ENCODE measurements around the gene NPC1.

DNA sequence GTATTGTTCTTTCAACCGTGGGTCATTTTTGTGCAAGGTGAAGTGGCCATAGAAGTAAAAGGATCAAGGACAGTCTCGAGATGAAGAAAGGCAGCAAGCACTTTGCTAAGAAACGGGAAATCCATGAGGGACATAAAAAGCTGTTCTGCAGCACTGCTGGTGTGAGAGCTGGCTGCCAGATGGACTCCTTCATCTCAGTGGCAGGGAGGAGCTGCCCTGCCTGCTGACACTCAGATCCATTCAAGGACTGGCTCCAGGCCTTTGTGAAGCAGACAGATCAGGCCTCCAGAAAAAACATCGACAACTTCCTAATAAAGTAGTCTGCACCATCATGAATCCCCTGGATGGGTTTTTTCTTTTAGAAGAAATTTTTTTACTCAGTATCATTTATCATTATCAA, 53.5 kb downstream of the NPC1 start:
- TF ChIP-seq, protein P1, sequence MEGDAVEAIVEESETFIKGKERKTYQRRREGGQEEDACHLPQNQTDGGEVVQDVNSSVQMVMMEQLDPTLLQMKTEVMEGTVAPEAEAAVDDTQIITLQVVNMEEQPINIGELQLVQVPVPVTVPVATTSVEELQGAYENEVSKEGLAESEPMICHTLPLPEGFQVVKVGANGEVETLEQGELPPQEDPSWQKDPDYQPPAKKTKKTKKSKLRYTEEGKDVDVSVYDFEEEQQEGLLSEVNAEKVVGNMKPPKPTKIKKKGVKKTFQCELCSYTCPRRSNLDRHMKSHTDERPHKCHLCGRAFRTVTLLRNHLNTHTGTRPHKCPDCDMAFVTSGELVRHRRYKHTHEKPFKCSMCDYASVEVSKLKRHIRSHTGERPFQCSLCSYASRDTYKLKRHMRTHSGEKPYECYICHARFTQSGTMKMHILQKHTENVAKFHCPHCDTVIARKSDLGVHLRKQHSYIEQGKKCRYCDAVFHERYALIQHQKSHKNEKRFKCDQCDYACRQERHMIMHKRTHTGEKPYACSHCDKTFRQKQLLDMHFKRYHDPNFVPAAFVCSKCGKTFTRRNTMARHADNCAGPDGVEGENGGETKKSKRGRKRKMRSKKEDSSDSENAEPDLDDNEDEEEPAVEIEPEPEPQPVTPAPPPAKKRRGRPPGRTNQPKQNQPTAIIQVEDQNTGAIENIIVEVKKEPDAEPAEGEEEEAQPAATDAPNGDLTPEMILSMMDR (conservative IDR thresholded peaks at IDR 0.05), result no peak
- no peak for TF ChIP-seq EZH2 (IDR thresholded peaks at IDR 0.05; ENCODE audit: low read depth)

All from PC-9 (cell line).